Endothelial cell of umbilical vein (primary cell): Measurements from ENCODE around the gene TSEN54. TPM values are rescaled to one million over a fixed set of nuclear protein-coding genes. Genes with fewer than 3 reads are reported as not detected.

Source experiments
- BruUV-seq: library from RNA; stranded (reverse); fragments of 400-500 nt; replicated peaks from 2 replicates; lab custom pipeline; 2021; lab: Mats Ljungman, UMichigan
- CTCF ChIA-PET: fragments of 300-600, 350-600 bp; sonication (Branson Sonifier 250); formaldehyde crosslinking; loops from one replicate; lab custom pipeline; 2021; ENCODE audit warnings: antibody characterized with exemption, inconsistent platforms; lab: Charles Lee
- POLR2A ChIA-PET: fragments of 300-600, 350-600 bp; sonication (Branson Sonifier 250); formaldehyde crosslinking; loops from one replicate; lab custom pipeline; 2021; ENCODE audit warnings: antibody characterized with exemption, inconsistent platforms; lab: Charles Lee
- DNase-seq: peaks from one replicate; pipeline ENCODE4 v3.0.0-alpha.2; 2011; ENCODE audit warnings: low read depth, low spot score
- FAIRE-seq: peaks from 2 replicates; lab custom pipeline; 2011; peaks lifted over from hg19 to GRCh38; lab: Jason Lieb, UNC
- H2AFZ ChIP-seq: 2 replicates; pipeline ENCODE4 v1.6.0; 2012; ENCODE audit warnings: low read depth, low read length, control low read depth, inconsistent platforms
- H3K27ac ChIP-seq: 2 replicates; pipeline ENCODE4 v1.5.1; 2011; ENCODE audit warnings: low read depth, mild to moderate bottlenecking, control low read depth, low read length, moderate library complexity; ENCODE audit not compliant: insufficient read depth
- H3K27me3 ChIP-seq, 2 experiments: 2 replicates each; pipeline versions ENCODE4 v1.6.0 to v1.6.1; 2011; ENCODE audit warnings: low read length in 2 of 2, mixed read lengths in 1 of 2; ENCODE audit not compliant: control insufficient read depth in 2 of 2, insufficient read depth in 2 of 2
- H3K36me3 ChIP-seq, 2 experiments: 2 replicates in 1 of 2; 3 replicates in 1 of 2; pipeline ENCODE4 v1.5.1; 2011; ENCODE audit warnings: low read length in 2 of 2, mild to moderate bottlenecking in 1 of 2, moderate library complexity in 1 of 2; ENCODE audit not compliant: control insufficient read depth in 2 of 2, insufficient read depth in 2 of 2; ENCODE audit errors: extremely low read depth in 1 of 2
- H3K4me1 ChIP-seq: 3 replicates; pipeline ENCODE4 v1.5.1; 2011; ENCODE audit warnings: mild to moderate bottlenecking, low read length; ENCODE audit not compliant: control insufficient read depth, insufficient read depth; ENCODE audit errors: extremely low read depth
- H3K4me2 ChIP-seq: 2 replicates; pipeline ENCODE4 v1.6.1; 2011; ENCODE audit warnings: low read length, control low read depth, mixed read lengths; ENCODE audit not compliant: insufficient read depth
- H3K4me3 ChIP-seq, 3 experiments: fragments of 200-600 bp in 1 of 3; sonication (generic), shearing (Covaris generic) in 1 of 3; replicated peaks in 1 of 3; 2 replicates each; pipeline ENCODE4 v1.5.1; 2011 to 2016; ENCODE audit warnings: control low read depth in 3 of 3, low read length in 3 of 3, mild to moderate bottlenecking in 2 of 3, inconsistent platforms in 1 of 3, low read depth in 1 of 3, moderate library complexity in 1 of 3; ENCODE audit not compliant: insufficient read depth in 1 of 3
- H3K79me2 ChIP-seq: 2 replicates; pipeline ENCODE4 v1.6.0; 2012; ENCODE audit warnings: low read length, inconsistent platforms; ENCODE audit not compliant: control insufficient read depth, insufficient read depth
- H3K9ac ChIP-seq: replicated peaks from 2 replicates; pipeline ENCODE3; 2011; ENCODE audit warnings: low read length, control low read depth; ENCODE audit not compliant: insufficient read depth; ENCODE audit errors: extremely low read depth
- H3K9me1 ChIP-seq: replicated peaks from 3 replicates; pipeline ENCODE4 v1.6.0; 2011; ENCODE audit warnings: mild to moderate bottlenecking, low read length; ENCODE audit not compliant: control insufficient read depth, insufficient read depth; ENCODE audit errors: extremely low read depth
- H3K9me3 ChIP-seq: replicated peaks from 2 replicates; pipeline ENCODE4 v1.5.1; 2012; ENCODE audit warnings: low read length, inconsistent platforms; ENCODE audit not compliant: control insufficient read depth, insufficient read depth
- H4K20me1 ChIP-seq: replicated peaks from 2 replicates; pipeline ENCODE3; 2011; ENCODE audit warnings: mild to moderate bottlenecking, low read length; ENCODE audit not compliant: control insufficient read depth, insufficient read depth; ENCODE audit errors: extremely low read depth
- EZH2 ChIP-seq: IDR thresholded peaks from 2 replicates; pipeline ENCODE4 v1.6.1; 2012; ENCODE audit warnings: borderline replicate concordance, low read depth, mild to moderate bottlenecking, moderate library complexity, low read length, inconsistent platforms; ENCODE audit not compliant: severe bottlenecking
- FOS ChIP-seq: IDR thresholded peaks from 2 replicates; pipeline ENCODE4 v1.6.1; 2011; ENCODE audit warnings: mild to moderate bottlenecking, low read length, moderate library complexity, borderline replicate concordance; ENCODE audit not compliant: insufficient read depth
- GATA2 ChIP-seq: IDR thresholded peaks from 2 replicates; pipeline ENCODE4 v1.7.0; 2011; ENCODE audit warnings: low read depth, mild to moderate bottlenecking, moderate library complexity, mixed read lengths, low read length; ENCODE audit not compliant: insufficient read length, insufficient read depth
- JUN ChIP-seq: IDR thresholded peaks from 2 replicates; pipeline ENCODE4 v1.6.1; 2011; ENCODE audit warnings: borderline replicate concordance, low read depth; ENCODE audit not compliant: insufficient read length, insufficient read depth
- MYC ChIP-seq: IDR thresholded peaks from one replicate; pipeline ENCODE4 v1.6.1; 2011; ENCODE audit warnings: mild to moderate bottlenecking, low read depth, low read length
- POLR2A ChIP-seq: IDR thresholded peaks from 2 replicates; pipeline ENCODE4 v1.6.1; 2012; ENCODE audit warnings: low read depth, mild to moderate bottlenecking, control low read depth, low read length
- POLR2AphosphoS5 ChIP-seq: IDR thresholded peaks from 2 replicates; pipeline ENCODE4 v1.6.1; 2012; ENCODE audit warnings: low read depth, mild to moderate bottlenecking, control low read depth, low read length, moderate library complexity; ENCODE audit not compliant: insufficient read depth
- dilution Hi-C: fragments of 300-500 bp; cut with MboI; formaldehyde crosslinking; loops from one replicate; pipeline ENCODE4 v1.15.0; 2019; ENCODE audit warnings: low sequenced_read_pairs; ENCODE audit not compliant: extremely low pct_ligation_motif_present
- intact Hi-C: fragments of 100-400 bp; cut with micrococcal nuclease; formaldehyde crosslinking; loops from one replicate; pipeline ENCODE4 v1.10.0; 2022
- polyA plus RNA-seq, 4 experiments: library from polyadenylated mRNA; depleted of rRNA in 3 of 4; stranded (reverse) in 3 of 4; unstranded in 1 of 4; fragments of >200 nt; gene quantifications; 2 replicates each; pipeline versions ENCODE4 v1.2.1 to v1.2.3, GENCODE V29; 2011 to 2012; ENCODE audit warnings: missing spikeins in 1 of 4
- total RNA-seq: library from RNA; stranded (reverse); gene quantifications from 2 replicates; pipeline ENCODE4 v1.2.3, GENCODE V29; 2021
- TF ChIP-seq, protein P1 (sequence below): IDR thresholded peaks from 2 replicates; pipeline ENCODE4 v1.6.1; 2011; ENCODE audit not compliant: insufficient read depth, insufficient read length
- TF ChIP-seq, protein P2 (sequence below), 2 donors: IDR thresholded peaks; 1 replicate in 1 of 2; 2 replicates in 1 of 2; pipeline ENCODE4 v1.5.1; 2011; ENCODE audit warnings: low read length in 2 of 2, mild to moderate bottlenecking in 2 of 2, moderate library complexity in 2 of 2, control low read depth in 1 of 2, inconsistent platforms in 1 of 2, low read depth in 1 of 2; ENCODE audit not compliant: insufficient read depth in 1 of 2; ENCODE audit errors: extremely low read depth in 1 of 2

Gene TSEN54
- total and polyA plus RNA-seq, 2 donors (not counting 3 experiments of a cell fraction or from before 2014, with no cell fraction given), result 22.3 to 26.3 TPM

DNA sequence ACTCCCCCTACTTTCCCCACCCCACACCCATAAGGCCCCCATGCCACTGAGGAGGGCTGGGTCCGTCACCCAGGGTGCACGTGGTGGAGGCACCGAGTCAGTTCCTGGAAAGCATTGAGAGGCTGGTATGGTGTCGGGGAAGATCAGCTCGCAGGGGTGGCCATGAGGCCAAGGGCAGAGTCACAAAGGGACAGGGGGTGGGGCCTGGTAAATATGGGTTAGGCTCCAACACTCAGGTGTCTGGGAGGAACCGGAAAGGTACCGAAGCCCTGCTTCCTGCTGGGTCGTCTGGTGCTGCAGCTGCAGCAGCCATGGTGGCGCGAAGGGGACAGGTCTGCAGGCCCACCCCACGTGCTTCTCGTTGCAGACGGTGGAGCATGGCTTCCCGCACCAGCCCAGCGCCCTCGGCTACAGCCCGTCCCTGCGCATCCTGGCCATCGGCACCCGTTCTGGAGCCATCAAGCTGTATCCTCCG is 39.4 kb downstream of the TSEN54 start:
- Histone ChIP-seq H3K79me2 (no peaks in the 10 kb centered on the region), H3K27me3 (no peaks in the 10 kb centered on the region), H3K4me3 (no peak overlapping the region), H3K9ac (no peak overlapping the region), H3K4me1 (no peaks in the 10 kb centered on the region), H3K27ac (no peak overlapping the region), H4K20me1 (no peaks in the 10 kb centered on the region), H3K36me3 (no peaks in the 10 kb centered on the region), H3K9me3 (no peaks in the 10 kb centered on the region), H2AFZ (no peak overlapping the region), H3K9me1 (no peaks in the 10 kb centered on the region), H3K4me2 (no peak overlapping the region)
- no peak for FAIRE-seq
- no TSS peak for BruUV-seq
- intact Hi-C loops, result no loop called here
- DNase-seq, result no peak
- TF ChIP-seq POLR2AphosphoS5, result no peak
- no peak for TF ChIP-seq FOS
- no peak for TF ChIP-seq JUN
- dilution Hi-C loops, result no loop called here
- CTCF ChIA-PET, result no interaction called here
- POLR2A ChIA-PET, result no interaction called here

DNA sequence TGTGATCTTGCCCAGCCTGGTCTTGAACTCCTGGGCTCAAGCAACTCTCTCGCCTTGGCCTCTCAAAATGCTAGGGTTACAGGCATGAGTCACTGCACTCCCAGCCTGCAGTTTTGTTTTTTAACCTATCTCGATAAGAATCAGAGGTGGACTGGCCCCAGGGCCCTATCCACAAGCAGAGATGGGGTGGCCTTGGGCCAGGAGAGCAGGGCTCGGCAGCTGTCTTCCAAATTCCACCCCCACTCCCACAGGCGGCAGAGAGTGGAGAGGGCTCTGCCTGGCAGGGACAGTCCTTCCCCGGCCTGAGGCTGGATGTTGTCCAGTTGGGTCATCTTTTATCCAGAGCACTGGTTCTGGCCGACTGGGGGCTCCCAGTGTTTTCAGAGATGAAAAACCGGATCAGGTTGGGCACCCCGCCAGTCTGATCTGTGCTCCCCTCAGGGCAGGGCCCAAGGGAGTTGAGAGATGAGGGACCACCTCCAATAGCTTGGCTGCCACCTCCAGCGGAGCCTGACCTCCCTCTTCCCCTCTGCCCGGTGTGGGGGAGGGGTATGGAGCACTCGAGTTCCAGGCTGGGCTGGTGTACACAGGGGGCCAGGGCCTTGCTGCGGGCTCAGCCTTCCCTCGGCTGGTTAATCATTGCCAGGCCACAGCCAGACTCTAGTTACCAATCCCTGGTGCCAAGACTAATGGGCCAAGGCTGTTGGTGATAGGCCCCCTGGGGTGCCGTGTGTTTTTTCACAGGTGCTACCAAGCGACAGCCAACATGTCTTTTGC is 40.9 kb downstream of the TSEN54 start:
- H3K9me3 ChIP-seq, result no peaks in the 10 kb centered on the region
- no peak overlapping the region for H2AFZ ChIP-seq
- intact Hi-C loops (no loop called here), dilution Hi-C loops (no loop called here)
- H4K20me1 ChIP-seq, result no peaks in the 10 kb centered on the region
- no peaks in the 10 kb centered on the region for H3K9me1 ChIP-seq
- CTCF ChIA-PET, result interaction anchor here (1.3 kb wide), 1 partner anchor 31 kb away, joined by 3 read pairs; no protein-coding TSS in a partner anchor
- H3K9ac ChIP-seq, result no peak overlapping the region
- H3K36me3 ChIP-seq, result no peaks in the 10 kb centered on the region
- no peak overlapping the region for H3K4me2 ChIP-seq
- no peaks in the 10 kb centered on the region for H3K4me1 ChIP-seq
- no peaks in the 10 kb centered on the region for H3K79me2 ChIP-seq
- BruUV-seq, result no TSS peak
- TF ChIP-seq JUN, result no peak
- no peak for TF ChIP-seq FOS
- no peak for TF ChIP-seq POLR2A
- TF ChIP-seq, protein P1, sequence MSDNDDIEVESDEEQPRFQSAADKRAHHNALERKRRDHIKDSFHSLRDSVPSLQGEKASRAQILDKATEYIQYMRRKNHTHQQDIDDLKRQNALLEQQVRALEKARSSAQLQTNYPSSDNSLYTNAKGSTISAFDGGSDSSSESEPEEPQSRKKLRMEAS, result no peak
- no peak for TF ChIP-seq GATA2
- no peak for TF ChIP-seq EZH2
- no peak for TF ChIP-seq MYC
- TF ChIP-seq, protein P2, sequence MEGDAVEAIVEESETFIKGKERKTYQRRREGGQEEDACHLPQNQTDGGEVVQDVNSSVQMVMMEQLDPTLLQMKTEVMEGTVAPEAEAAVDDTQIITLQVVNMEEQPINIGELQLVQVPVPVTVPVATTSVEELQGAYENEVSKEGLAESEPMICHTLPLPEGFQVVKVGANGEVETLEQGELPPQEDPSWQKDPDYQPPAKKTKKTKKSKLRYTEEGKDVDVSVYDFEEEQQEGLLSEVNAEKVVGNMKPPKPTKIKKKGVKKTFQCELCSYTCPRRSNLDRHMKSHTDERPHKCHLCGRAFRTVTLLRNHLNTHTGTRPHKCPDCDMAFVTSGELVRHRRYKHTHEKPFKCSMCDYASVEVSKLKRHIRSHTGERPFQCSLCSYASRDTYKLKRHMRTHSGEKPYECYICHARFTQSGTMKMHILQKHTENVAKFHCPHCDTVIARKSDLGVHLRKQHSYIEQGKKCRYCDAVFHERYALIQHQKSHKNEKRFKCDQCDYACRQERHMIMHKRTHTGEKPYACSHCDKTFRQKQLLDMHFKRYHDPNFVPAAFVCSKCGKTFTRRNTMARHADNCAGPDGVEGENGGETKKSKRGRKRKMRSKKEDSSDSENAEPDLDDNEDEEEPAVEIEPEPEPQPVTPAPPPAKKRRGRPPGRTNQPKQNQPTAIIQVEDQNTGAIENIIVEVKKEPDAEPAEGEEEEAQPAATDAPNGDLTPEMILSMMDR (IDR thresholded peaks at IDR 0.05; ENCODE audit: extremely low read depth in 1 of 2, insufficient read depth in 1 of 2, low read depth in 1 of 2, low read length in 2 of 2), result no peak
- no peak for TF ChIP-seq POLR2AphosphoS5
- no peak overlapping the region for H3K4me3 ChIP-seq
- POLR2A ChIA-PET, result no interaction called here
- FAIRE-seq (no peak), DNase-seq (no peak)
- no peaks in the 10 kb centered on the region for H3K27me3 ChIP-seq
- no peak overlapping the region for H3K27ac ChIP-seq
